Parathyroid adenoma (tissue), 2 donors: ENCODE measurements around the gene PIK3CB.
"Not testable (repeated sequence)": the region's sequence is repeated elsewhere in the genome, so short reads cannot be mapped to it uniquely, and the experiment has no call there.

Experiments
- H2AFZ ChIP-seq: fragments of 300-600 bp; sonication (generic); one replicate; pipeline ENCODE4 v1.7.0; 2017; ENCODE audit warnings: antibody characterized with exemption, mild to moderate bottlenecking
- H3K27ac ChIP-seq: fragments of 300-600 bp; sonication (generic); one replicate; pipeline ENCODE4 v1.7.0; 2017
- H3K27me3 ChIP-seq: fragments of 300-600 bp; sonication (generic); one replicate; pipeline ENCODE4 v1.7.0; 2017; ENCODE audit warnings: low read length; ENCODE audit not compliant: control insufficient read depth, insufficient read depth
- H3K36me3 ChIP-seq: fragments of 300-600 bp; sonication (generic); one replicate; pipeline ENCODE4 v1.7.0; 2017; ENCODE audit warnings: low read length; ENCODE audit not compliant: control insufficient read depth, insufficient read depth
- H3K4me1 ChIP-seq: fragments of 300-600 bp; sonication (generic); one replicate; pipeline ENCODE4 v1.7.0; 2017; ENCODE audit warnings: control low read depth
- H3K4me2 ChIP-seq: fragments of 300-600 bp; sonication (generic); one replicate; pipeline ENCODE4 v1.7.0; 2017; ENCODE audit warnings: low read length
- H3K4me3 ChIP-seq: fragments of 300-600 bp; sonication (generic); one replicate; pipeline ENCODE4 v1.7.0; 2017; ENCODE audit warnings: low read depth, low read length
- H3K79me2 ChIP-seq: fragments of 300-600 bp; sonication (generic); one replicate; pipeline ENCODE4 v1.7.0; 2017; ENCODE audit warnings: control low read depth
- H3K9ac ChIP-seq: fragments of 300-600 bp; sonication (generic); one replicate; pipeline ENCODE4 v1.7.0; 2017; ENCODE audit warnings: mild to moderate bottlenecking
- H3K9me3 ChIP-seq: fragments of 300-600 bp; sonication (generic); one replicate; pipeline ENCODE4 v1.7.0; 2017; ENCODE audit warnings: low read length; ENCODE audit not compliant: control insufficient read depth
- TF ChIP-seq, protein P1 (sequence below): fragments of 300-600 bp; sonication (generic); IDR thresholded peaks from one replicate; pipeline ENCODE4 v1.7.0; 2017; ENCODE audit warnings: antibody characterized with exemption, mild to moderate bottlenecking
- donor health status: primary hyperparathyroidism.

The PIK3CB gene

GRCh38 chr3:138609898-138610266, 224.8 kb downstream of the PIK3CB start:
- H3K27me3 ChIP-seq, result no peaks in the 10 kb centered on the region
- H3K79me2 ChIP-seq, result peaks cover 9% of the 10 kb centered on the region
- peak overlapping the region; percentile 76 for H3K4me3 ChIP-seq
- peak overlapping the region; percentile 70 for H3K4me2 ChIP-seq
- H3K9me3 ChIP-seq, result no peaks in the 10 kb centered on the region
- TF ChIP-seq, protein P1, sequence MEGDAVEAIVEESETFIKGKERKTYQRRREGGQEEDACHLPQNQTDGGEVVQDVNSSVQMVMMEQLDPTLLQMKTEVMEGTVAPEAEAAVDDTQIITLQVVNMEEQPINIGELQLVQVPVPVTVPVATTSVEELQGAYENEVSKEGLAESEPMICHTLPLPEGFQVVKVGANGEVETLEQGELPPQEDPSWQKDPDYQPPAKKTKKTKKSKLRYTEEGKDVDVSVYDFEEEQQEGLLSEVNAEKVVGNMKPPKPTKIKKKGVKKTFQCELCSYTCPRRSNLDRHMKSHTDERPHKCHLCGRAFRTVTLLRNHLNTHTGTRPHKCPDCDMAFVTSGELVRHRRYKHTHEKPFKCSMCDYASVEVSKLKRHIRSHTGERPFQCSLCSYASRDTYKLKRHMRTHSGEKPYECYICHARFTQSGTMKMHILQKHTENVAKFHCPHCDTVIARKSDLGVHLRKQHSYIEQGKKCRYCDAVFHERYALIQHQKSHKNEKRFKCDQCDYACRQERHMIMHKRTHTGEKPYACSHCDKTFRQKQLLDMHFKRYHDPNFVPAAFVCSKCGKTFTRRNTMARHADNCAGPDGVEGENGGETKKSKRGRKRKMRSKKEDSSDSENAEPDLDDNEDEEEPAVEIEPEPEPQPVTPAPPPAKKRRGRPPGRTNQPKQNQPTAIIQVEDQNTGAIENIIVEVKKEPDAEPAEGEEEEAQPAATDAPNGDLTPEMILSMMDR, result no peak
- H3K36me3 ChIP-seq, result no peaks in the 10 kb centered on the region
- peaks cover 7% of the 10 kb centered on the region for H3K4me1 ChIP-seq
- peak overlapping the region; percentile 97 for H3K27ac ChIP-seq
- H3K9ac ChIP-seq, result no peak overlapping the region
- H2AFZ ChIP-seq, result peak overlapping the region; percentile 98

DNA sequence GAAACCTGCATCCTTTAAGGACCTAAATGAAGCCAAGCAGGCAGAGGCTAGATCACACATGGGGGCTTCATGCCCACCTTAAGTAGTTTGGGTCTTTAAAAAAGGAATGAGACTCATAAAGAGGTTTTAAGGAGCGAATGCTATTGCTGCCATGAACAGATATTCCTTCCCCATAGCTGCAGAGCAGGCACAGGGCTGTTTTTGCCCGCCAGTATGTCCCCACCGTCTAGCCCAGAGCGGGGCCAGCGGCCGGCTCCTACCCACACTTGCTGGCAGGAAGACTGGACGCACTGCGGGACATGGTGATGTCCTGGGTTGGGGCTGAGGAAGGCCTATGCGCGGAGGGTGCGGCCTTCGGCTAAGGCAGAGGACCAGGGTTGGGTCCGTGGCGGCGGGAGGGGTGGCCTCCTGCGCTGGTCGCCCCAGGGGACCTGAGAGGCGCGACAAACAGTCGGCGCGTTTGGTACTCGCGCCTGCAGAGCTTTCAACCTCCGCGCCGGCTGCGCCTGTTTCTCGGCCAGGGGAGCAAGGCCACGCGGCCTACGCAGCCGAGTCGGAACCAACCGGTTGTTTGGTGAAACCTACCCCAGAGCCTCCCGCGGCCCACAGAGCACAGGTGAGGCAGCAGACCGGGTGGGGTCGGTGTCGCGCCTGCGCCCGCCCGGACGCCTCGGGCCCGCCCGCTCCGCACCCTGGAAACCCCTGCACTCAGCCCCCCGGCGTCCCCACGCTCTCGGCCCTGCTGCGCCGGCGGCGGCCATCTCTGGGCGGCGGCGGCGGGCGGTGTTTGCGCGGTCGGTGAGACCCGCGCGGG, 226.2 kb downstream of the PIK3CB start, which contains the start of gene FAIM:
FAIM (plus strand) TSS at position 450 of the 814 bp plus-strand sequence. CDS start 10,956 bp downstream, outside the sequence.
- Histone ChIP-seq H3K36me3 (no peaks in the 10 kb centered on the region), H3K27me3 (no peaks in the 10 kb centered on the region), H3K79me2 (peaks cover 9% of the 10 kb centered on the region), H3K4me3 (peak within 1 kb of the TSS; percentile 76), H3K9ac (peak within 1 kb of the TSS; percentile 98), H2AFZ (peak within 1 kb of the TSS; percentile 98), H3K9me3 (no peaks in the 10 kb centered on the region), H3K4me2 (peak within 1 kb of the TSS; percentile 70), H3K4me1 (peaks cover 7% of the 10 kb centered on the region), H3K27ac (peak within 1 kb of the TSS; percentile 97)
- TF ChIP-seq, protein P1, result no peak

DNA sequence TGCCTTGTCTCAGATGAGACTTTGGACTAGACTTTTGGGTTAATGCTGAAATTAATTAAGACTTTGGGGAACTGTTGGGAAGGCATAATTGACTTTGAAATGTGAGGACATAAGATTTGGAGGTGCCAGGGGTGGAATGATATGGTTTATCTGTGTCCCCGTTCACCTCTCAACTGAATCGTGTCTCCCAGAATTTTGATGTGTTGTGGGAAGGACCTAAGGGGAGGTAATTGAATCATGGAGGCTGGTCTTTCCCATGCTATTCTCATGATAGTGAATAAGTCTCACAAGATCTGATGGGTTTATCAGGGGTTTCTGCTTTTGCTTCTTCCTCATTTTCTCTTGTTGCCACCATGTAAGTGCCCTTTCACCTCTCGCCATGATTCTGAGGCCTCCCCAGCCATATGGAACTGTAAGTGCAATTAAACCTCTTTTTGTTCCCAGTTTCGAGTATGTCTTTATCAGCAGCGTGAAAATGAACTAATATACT, 230.6 kb downstream of the PIK3CB start:
- H2AFZ ChIP-seq, H3K9ac ChIP-seq, H3K4me2 ChIP-seq, H3K36me3 ChIP-seq, H3K27me3 ChIP-seq, H3K9me3 ChIP-seq, H3K27ac ChIP-seq, H3K4me3 ChIP-seq, H3K79me2 ChIP-seq, H3K4me1 ChIP-seq: not testable (repeated sequence)
